CD4-positive, CD25-positive, alpha-beta regulatory T cell (primary cell): ENCODE data around the gene OLFM2. TPM values are rescaled to one million over a fixed set of nuclear protein-coding genes. Genes with fewer than 3 reads are reported as not detected.

Experiments
- ATAC-seq, 2 donors: fragments of 150-1000 bp; cut with Tn5 transposase; one replicate each; pipeline ENCODE4 v1.10.0; 2021; ENCODE audit warnings: low read depth in 2 of 2, moderate number of reproducible peaks in 2 of 2, moderate library complexity in 1 of 2
- DNase-seq, 3 donors: peaks; one replicate each; pipeline versions ENCODE4 v3.0.0 to v3.0.0-alpha.2; 2012 to 2022; ENCODE audit warnings: mixed read lengths in 1 of 3
- H3K27ac ChIP-seq: one replicate; pipeline ENCODE4 v1.7.0; 2013; ENCODE audit warnings: mild to moderate bottlenecking, low read length; ENCODE audit not compliant: insufficient read depth, poor library complexity, severe bottlenecking
- H3K27me3 ChIP-seq: one replicate; pipeline ENCODE4 v1.7.0; 2013; ENCODE audit warnings: low read length; ENCODE audit not compliant: control insufficient read depth, insufficient read depth
- H3K36me3 ChIP-seq: one replicate; pipeline ENCODE4 v1.7.0; 2013; ENCODE audit warnings: mild to moderate bottlenecking, low read length, moderate library complexity; ENCODE audit not compliant: control insufficient read depth, insufficient read depth
- H3K4me1 ChIP-seq: 2 replicates; pipeline ENCODE4 v1.7.0; 2013; ENCODE audit warnings: mild to moderate bottlenecking, low read length; ENCODE audit not compliant: insufficient read depth, control insufficient read depth, poor library complexity, severe bottlenecking
- H3K4me3 ChIP-seq: one replicate; pipeline ENCODE4 v1.7.0; 2013; ENCODE audit warnings: low read depth, mild to moderate bottlenecking, low read length, moderate library complexity
- H3K9me3 ChIP-seq, 2 experiments: 1 replicate in 1 of 2; 2 replicates in 1 of 2; pipeline ENCODE4 v1.7.0; 2013; ENCODE audit warnings: low read length in 2 of 2, mild to moderate bottlenecking in 1 of 2, moderate library complexity in 1 of 2; ENCODE audit not compliant: control insufficient read depth in 2 of 2
- H3K27ac Mint-ChIP-seq, 3 donors: one replicate each; pipeline ENCODE4 v1.8.0; 2020 to 2022; ENCODE audit warnings: mild to moderate bottlenecking in 3 of 3, mixed read lengths in 3 of 3, moderate library complexity in 2 of 3
- H3K27me3 Mint-ChIP-seq: one replicate; pipeline ENCODE4 v1.8.0; 2022; ENCODE audit warnings: mild to moderate bottlenecking, mixed read lengths
- H3K36me3 Mint-ChIP-seq: one replicate; pipeline ENCODE4 v1.8.0; 2020; ENCODE audit warnings: mixed read lengths
- H3K4me1 Mint-ChIP-seq, 4 donors: one replicate each; pipeline ENCODE4 v1.8.0; 2020 to 2022; ENCODE audit warnings: mixed read lengths in 4 of 4, mild to moderate bottlenecking in 1 of 4
- H3K4me3 Mint-ChIP-seq, 4 donors: one replicate each; pipeline ENCODE4 v1.8.0; 2020 to 2022; ENCODE audit warnings: mild to moderate bottlenecking in 4 of 4, mixed read lengths in 4 of 4, moderate library complexity in 3 of 4
- H3K9me3 Mint-ChIP-seq, 7 donors: one replicate each; pipeline ENCODE4 v1.8.0; 2020 to 2022; ENCODE audit warnings: mixed read lengths in 7 of 7, mild to moderate bottlenecking in 3 of 7, moderate library complexity in 2 of 7
- polyA plus RNA-seq, 4 donors: library from polyadenylated mRNA; unstranded; fragments of 300-500 nt; fragmentation: Illumina TruSeq; gene quantifications; one replicate each; pipeline ENCODE4 v1.2.3, GENCODE V29; 2021
- total RNA-seq: library from RNA; stranded (reverse); gene quantifications from one replicate; pipeline ENCODE4 v1.2.3, GENCODE V29; 2022

Gene OLFM2
- total and polyA plus RNA-seq, 5 donors from 2014 or later, result 7.7 to 22.4 (median 14.4) TPM

DNA sequence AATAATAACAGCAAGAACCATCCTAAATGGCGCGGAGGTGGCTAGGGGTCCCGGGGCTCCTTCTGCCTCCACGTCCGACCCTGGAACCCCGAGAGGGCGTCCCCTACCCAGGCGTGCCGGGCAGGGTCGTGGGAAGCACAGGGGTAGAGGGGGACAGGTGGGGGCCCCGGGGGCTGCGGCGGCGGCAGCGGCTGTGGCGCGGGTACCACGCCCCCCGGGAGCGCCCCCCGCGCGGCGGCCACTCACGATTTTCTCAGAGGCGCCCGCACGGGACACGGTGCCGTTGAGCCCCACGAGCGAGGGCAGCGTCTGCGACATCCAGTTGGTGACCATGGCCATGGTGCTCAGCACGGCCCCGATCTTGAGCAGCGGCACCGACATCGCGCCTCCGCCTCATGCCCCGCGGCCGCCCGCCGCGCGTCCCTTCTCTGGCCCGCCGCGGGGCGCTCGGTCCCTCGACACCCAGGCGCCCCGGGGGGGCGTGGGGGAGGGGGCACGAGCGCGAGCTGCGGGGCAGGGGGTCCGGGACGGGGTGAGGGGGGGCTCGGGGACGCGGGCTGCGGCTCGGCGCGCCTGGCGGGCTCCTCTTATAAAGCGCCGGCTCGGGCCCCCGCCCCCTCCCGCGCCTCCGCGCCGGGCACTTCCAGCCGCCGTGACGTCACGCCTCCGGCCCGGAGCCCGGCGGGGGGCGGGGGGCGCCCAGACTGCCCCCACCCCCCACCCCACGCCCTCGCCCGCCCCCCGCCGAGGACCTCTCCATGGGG is 22.9 kb downstream of the OLFM2 start:
- H3K27me3 ChIP-seq, result peaks cover 14% of the 10 kb centered on the region
- H3K9me3 ChIP-seq, result no peaks in the 10 kb centered on the region
- Mint-ChIP-seq H3K27ac (no peak overlapping the region), H3K36me3 (no peaks in the 10 kb centered on the region), H3K27me3 (peaks cover 25% of the 10 kb centered on the region), H3K4me3 (peak overlapping the region in 3 of 4 donors; percentile 78 to 83 (median 79)), H3K9me3 (peaks cover 0 to 2% (median 0%) of the 10 kb centered on the region in 7 donors), H3K4me1 (peaks cover under 1 to 13% (median 7%) of the 10 kb centered on the region in 4 donors)
- no peak for DNase-seq
- H3K36me3 ChIP-seq, result no peaks in the 10 kb centered on the region
- H3K4me3 ChIP-seq, result no peak overlapping the region
- H3K27ac ChIP-seq, result no peak overlapping the region
- peaks cover 19% of the 10 kb centered on the region for H3K4me1 ChIP-seq
- ATAC-seq, result no peak

DNA sequence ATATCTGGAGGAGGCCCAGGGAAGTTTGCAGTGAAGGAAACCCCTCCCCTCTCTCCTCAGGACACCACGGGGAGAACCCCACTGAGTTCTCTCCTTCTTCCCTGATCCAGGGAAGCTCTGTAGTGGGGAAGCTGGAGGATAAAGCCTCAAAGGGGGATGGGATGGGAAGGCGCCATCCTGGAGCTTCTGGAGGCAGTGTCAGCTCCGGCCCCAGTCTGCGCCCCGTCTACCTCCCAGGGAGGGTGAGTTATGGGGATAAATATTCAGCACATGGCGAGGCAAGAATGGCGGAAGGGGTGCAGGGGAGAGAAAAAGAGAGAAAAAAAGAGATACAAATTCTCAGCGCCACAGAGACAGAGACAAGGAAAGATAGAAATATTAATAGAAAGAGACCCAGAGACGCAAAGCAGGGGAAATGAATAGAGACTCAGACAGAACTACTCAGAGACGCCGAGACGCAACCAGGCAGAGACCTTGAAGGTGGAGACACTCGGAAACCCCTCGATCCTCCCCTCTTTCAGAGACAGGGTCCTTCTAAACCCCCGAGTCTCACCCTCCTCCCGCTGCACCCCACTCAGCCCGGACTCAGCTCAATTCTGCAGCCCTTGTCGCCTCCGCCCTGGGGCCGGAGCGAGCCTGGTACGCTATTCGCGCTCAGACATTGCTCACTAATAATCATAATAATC is 23.6 kb downstream of the OLFM2 start:
- no peaks in the 10 kb centered on the region for H3K36me3 Mint-ChIP-seq
- H3K36me3 ChIP-seq, result no peaks in the 10 kb centered on the region
- ATAC-seq, result no peak
- H3K27me3 Mint-ChIP-seq, result peaks cover 24% of the 10 kb centered on the region
- peak overlapping the region in 3 of 4 donors; percentile 78 to 83 (median 79) for H3K4me3 Mint-ChIP-seq
- no peak overlapping the region for H3K27ac ChIP-seq
- H3K4me3 ChIP-seq, result no peak overlapping the region
- no peaks in the 10 kb centered on the region for H3K9me3 ChIP-seq
- H3K27me3 ChIP-seq, result peaks cover 14% of the 10 kb centered on the region
- H3K9me3 Mint-ChIP-seq, result peaks cover 0 to 2% (median 0%) of the 10 kb centered on the region in 7 donors
- peaks cover 0 to 13% (median 7%) of the 10 kb centered on the region in 4 donors for H3K4me1 Mint-ChIP-seq
- H3K27ac Mint-ChIP-seq, result no peak overlapping the region
- DNase-seq, result no peak
- peaks cover 19% of the 10 kb centered on the region for H3K4me1 ChIP-seq

DNA sequence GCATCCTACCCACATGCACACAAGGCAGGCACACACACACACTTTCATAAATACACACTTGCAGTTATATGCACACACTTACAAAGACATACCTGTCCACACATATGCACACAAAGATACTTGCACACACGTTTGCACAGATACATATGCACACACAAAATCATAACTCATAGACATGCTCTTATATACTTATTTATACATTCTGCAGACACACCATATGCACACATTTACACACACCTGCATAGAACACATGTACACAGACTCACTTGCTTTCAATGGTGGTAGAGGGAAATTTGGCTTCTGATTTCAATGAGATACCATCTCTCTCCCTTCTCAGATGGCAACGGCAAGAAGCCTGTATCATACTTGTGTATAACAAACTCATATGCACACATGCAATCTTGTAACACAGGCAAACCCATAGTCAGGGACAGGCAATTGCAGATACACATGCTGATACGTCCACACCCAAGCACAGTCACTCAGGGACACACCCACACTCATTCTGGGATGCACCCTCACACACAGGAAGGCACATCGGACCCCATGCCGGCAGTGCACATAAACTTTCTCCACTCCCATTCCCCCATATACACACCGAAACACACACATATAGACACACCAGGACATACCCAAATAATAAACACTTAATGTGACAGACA is 24.7 kb downstream of the OLFM2 start:
- Histone ChIP-seq H3K4me3 (no peak overlapping the region), H3K9me3 (no peaks in the 10 kb centered on the region), H3K36me3 (no peaks in the 10 kb centered on the region), H3K4me1 (peaks cover 19% of the 10 kb centered on the region), H3K27ac (no peak overlapping the region), H3K27me3 (peaks cover 14% of the 10 kb centered on the region)
- Mint-ChIP-seq H3K4me3 (no peak overlapping the region), H3K27ac (no peak overlapping the region), H3K27me3 (peaks cover 18% of the 10 kb centered on the region), H3K4me1 (peaks cover 0 to 11% (median 6%) of the 10 kb centered on the region in 4 donors), H3K9me3 (peaks cover 0 to 2% (median 0%) of the 10 kb centered on the region in 7 donors), H3K36me3 (no peaks in the 10 kb centered on the region)
- DNase-seq (no peak), ATAC-seq (no peak)

DNA sequence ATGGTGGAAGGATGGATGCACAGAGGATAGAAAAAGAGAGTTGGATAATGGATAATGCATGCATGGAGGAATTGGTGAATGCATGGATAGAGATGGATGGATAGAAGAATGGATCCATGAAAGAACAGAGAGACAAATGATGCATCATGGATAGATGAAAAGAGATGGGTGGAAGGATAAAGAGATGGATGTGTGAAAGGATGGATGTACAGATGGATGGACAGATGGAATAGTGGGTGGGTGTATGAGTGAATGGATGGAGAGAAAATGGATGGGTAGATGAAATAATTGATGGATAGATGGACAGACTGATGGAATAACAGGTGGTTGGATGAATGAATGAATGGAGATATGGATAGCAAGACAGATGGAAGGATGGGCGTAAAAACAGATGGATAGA is 25.7 kb downstream of the OLFM2 start:
- Histone ChIP-seq H3K4me1 (peaks cover 19% of the 10 kb centered on the region), H3K27me3 (peaks cover 14% of the 10 kb centered on the region), H3K36me3 (no peaks in the 10 kb centered on the region), H3K4me3 (no peak overlapping the region), H3K9me3 (no peaks in the 10 kb centered on the region), H3K27ac (no peak overlapping the region)
- DNase-seq (no peak), ATAC-seq (no peak)
- Mint-ChIP-seq H3K4me1 (peaks cover 0 to 9% (median 6%) of the 10 kb centered on the region in 4 donors), H3K9me3 (peaks cover 0 to 2% (median 0%) of the 10 kb centered on the region in 7 donors), H3K27me3 (peaks cover 20% of the 10 kb centered on the region), H3K36me3 (no peaks in the 10 kb centered on the region), H3K4me3 (no peak overlapping the region), H3K27ac (no peak overlapping the region)

DNA sequence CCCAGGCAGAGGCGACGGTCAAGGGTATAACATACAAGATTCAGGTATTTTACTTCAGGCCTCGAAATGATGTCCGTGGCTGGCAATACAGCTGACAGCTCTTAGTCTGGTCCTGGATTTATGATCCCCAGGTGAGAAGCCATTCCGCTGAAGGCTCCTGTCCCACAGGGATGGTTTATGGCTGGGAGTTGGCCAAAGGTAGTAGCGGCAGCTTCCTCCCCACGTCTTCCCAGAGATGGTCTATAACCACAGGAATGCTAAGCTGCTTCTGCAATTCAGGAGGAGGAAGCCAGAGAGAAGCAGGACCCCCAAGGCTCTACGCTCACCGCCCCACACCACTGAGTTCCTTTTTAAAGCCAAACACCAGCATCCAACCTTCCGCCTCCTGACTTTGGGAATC is 27.1 kb downstream of the OLFM2 start:
- peaks cover 18% of the 10 kb centered on the region for H3K27me3 Mint-ChIP-seq
- Histone ChIP-seq H3K27me3 (peaks cover 14% of the 10 kb centered on the region), H3K4me1 (peaks cover 11% of the 10 kb centered on the region), H3K9me3 (no peaks in the 10 kb centered on the region), H3K27ac (no peak overlapping the region), H3K4me3 (no peak overlapping the region), H3K36me3 (no peaks in the 10 kb centered on the region)
- H3K4me3 Mint-ChIP-seq, result no peak overlapping the region
- H3K36me3 Mint-ChIP-seq, result no peaks in the 10 kb centered on the region
- peaks cover 0 to 2% (median 0%) of the 10 kb centered on the region in 7 donors for H3K9me3 Mint-ChIP-seq
- no peak for ATAC-seq
- DNase-seq, result no peak
- peaks cover 0 to 7% (median 5%) of the 10 kb centered on the region in 4 donors for H3K4me1 Mint-ChIP-seq
- no peak overlapping the region for H3K27ac Mint-ChIP-seq

DNA sequence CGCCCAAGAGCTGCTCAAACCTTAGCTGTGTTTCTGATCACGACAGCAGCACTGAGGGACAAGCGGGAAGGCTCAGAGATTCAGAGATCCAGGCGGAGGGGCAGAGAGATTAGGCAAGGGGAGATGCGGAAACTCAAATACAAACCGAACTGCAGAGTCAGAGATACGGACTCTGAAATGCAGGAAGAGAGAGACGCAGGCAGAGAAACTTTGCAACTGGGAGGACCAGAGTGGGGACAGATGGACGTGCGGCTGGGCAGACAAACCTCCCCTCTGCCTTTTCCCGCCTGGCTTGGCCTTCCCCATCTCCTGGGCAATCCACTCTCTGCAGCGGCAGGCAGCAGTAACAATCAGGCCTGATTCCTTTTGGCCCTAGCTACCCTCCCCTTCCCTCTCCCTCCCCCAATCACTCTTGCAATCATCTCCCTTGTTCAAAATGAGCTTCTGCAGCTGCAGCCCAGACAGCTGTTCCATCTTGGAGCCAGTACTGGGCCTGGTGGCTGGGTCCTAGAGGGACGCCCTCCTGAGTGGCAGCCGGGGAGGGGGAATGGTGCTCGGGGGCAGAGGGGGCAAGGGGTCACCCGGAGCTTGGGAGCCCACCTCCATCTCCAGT is 29.7 kb downstream of the OLFM2 start:
- no peak overlapping the region for H3K4me3 ChIP-seq
- DNase-seq, result no peak
- H3K27ac ChIP-seq, result no peak overlapping the region
- ATAC-seq, result no peak
- no peaks in the 10 kb centered on the region for H3K9me3 ChIP-seq
- H3K4me1 ChIP-seq, result no peaks in the 10 kb centered on the region
- no peaks in the 10 kb centered on the region for H3K4me1 Mint-ChIP-seq
- H3K27me3 Mint-ChIP-seq, result peaks cover 18% of the 10 kb centered on the region
- peaks cover 0 to 2% (median 0%) of the 10 kb centered on the region in 7 donors for H3K9me3 Mint-ChIP-seq
- no peaks in the 10 kb centered on the region for H3K36me3 Mint-ChIP-seq
- H3K27me3 ChIP-seq, result peaks cover 9% of the 10 kb centered on the region
- H3K27ac Mint-ChIP-seq, result peak overlapping the region in 1 of 3 donors; percentile 51
- no peaks in the 10 kb centered on the region for H3K36me3 ChIP-seq
- H3K4me3 Mint-ChIP-seq, result no peak overlapping the region

GRCh38 chr19:9903336-9903735 is 33.0 kb downstream of the OLFM2 start:
- H3K27ac Mint-ChIP-seq, result no peak overlapping the region
- DNase-seq (no peak), ATAC-seq (no peak)
- Histone ChIP-seq H3K4me3 (no peak overlapping the region), H3K4me1 (no peaks in the 10 kb centered on the region), H3K9me3 (no peaks in the 10 kb centered on the region), H3K27ac (no peak overlapping the region), H3K27me3 (peaks cover 3% of the 10 kb centered on the region), H3K36me3 (no peaks in the 10 kb centered on the region)
- peaks cover 0 to 2% (median 0%) of the 10 kb centered on the region in 7 donors for H3K9me3 Mint-ChIP-seq
- peaks cover 0 to 2% (median 0%) of the 10 kb centered on the region in 4 donors for H3K4me1 Mint-ChIP-seq
- H3K4me3 Mint-ChIP-seq, result no peak overlapping the region
- no peaks in the 10 kb centered on the region for H3K36me3 Mint-ChIP-seq
- H3K27me3 Mint-ChIP-seq, result peaks cover 33% of the 10 kb centered on the region
